HG02678 (cell line): ENCODE measurements around the gene CSPG4.
"Not testable (repeated sequence)": the region's sequence is repeated elsewhere in the genome, so short reads cannot be mapped to it uniquely, and the experiment has no call there.

Source experiments
- ATAC-seq: cut with Tn5 transposase; IDR thresholded peaks from one replicate; pipeline ENCODE4 v1.9.1; 2021; ENCODE audit warnings: mild to moderate bottlenecking, moderate library complexity; ENCODE audit not compliant: unreplicated experiment

CSPG4 gene

GRCh38 chr15:75725719-75726607 is 13.3 kb upstream of the CSPG4 start:
- no peak for ATAC-seq

DNA sequence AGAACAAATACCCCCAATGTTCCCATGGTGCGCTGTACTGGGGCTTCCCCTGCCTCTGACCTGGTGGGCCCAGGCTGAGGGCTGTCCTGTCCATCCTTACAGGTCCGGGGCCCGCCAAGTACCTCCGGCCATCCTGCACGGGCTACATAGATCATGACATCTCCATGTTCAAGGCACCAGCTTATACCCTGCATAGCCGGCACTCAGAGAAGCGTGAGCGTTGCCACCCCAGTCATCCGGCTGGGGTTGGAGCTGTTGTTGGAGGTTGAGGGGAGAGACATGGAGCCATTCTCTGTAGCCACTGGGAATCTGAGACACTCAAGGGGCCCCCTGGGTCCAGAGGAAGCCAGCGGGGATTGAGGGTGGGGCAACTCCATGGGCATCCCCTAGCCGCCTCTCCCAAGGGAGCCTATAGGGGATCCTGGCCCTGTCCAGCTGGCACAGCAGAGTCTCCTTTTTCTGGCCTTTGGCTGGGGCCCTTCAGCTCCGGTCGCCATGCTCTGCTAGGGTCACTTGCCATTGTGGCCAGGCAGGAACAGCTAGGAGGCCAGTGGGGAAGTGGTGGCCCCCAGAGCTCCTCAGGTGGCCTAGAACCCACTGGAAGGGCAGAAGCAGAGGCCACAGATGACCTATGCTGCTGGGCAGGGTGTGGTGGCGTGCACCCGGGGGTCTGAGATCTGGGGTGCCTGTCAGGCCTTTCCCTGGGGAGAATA is 12.5 kb upstream of the CSPG4 start:
- ATAC-seq: no peak

- no peak for ATAC-seq
Observed at GRCh38 chr15:75723847-75724660, 11.4 kb upstream of the CSPG4 start.

GRCh38 chr15:75723171-75723846 is 10.7 kb upstream of the CSPG4 start:
- no peak for ATAC-seq

GRCh38 chr15:75721923-75722870 is 9.5 kb upstream of the CSPG4 start:
- ATAC-seq: no peak

DNA sequence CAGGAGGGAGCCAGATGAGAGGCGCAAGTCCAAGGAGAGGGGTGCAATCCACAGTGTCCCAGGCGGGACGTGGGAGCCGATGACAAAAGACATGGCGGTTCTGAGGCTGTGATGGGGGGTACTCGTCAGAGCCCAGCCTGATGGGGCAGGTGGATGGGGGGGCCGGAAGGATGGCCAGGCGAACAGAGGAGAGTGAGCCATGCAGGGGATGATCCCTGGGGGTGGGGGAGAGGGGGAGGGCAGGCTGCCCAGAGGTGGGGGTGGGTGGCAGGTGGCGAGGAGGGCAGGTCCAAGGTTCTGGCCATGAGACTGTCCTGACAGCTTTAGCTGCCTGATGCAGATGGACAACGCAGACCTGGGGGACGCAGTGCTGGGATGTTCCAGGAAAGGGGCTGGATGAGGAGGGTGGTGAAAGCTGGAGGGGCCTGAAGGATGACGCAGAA is 8.9 kb upstream of the CSPG4 start:
- no peak for ATAC-seq

DNA sequence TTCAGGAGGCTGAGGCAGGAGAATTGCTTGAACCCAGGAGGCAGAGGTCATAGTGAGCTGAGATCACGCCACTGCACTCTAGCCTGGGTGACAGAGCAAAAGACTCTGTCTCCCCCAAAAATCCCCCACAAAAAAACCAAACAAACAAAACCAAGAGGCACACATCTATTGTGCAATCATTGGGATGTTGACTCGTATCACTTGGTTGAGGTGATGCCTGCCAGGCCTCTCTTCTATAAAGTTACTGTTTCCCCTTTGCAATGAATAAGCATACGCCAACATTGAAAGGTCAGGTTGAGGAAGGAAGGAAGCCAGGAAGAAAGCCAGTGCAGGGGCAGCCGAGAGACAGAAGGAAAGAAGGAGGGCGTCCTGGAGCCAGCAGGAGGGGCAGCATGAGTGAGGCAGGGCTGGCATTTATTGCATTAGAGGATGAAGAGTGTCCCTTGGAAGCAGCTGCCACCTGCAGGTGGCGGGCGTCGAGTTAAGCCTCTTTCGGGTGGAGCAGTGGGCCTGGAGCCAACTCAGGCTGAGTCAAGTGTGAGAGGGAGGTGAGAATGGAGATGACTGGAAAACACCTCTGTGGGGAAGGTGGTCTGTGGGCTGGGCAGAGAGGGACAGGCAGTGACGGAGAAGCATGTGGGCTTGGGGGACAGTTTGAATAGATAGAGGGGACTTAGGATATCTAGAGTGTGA is 8.3 kb upstream of the CSPG4 start:
- ATAC-seq: no peak

- no peak for ATAC-seq
Observed at GRCh38 chr15:75720297-75720696, 7.6 kb upstream of the CSPG4 start.

GRCh38 chr15:75718328-75718727 is 5.7 kb upstream of the CSPG4 start:
- no peak for ATAC-seq

DNA sequence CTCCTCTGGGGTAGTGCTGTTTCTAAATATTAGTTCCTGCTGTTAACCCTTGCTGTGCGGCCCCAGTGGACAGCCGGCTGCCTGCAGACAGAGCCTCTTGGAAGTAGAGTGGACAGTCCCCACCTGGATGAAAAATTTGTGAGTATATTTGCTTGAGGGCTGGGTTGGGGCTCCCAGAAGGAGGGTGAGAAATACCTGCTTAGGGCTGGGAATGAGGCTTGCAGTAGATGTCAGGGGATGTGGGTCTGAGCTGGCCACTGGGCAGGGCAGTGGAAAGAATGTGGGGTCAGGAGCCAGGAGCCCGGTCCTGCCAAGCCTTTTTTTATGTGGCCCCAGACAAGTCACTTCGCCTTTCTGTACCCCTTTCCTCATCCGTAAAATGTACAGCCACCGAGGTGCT is 4.4 kb upstream of the CSPG4 start:
- not testable (repeated sequence) for ATAC-seq

- ATAC-seq: not testable (repeated sequence)
Observed at GRCh38 chr15:75716249-75716950, 3.8 kb upstream of the CSPG4 start.

- not testable (repeated sequence) for ATAC-seq
Observed at GRCh38 chr15:75715312-75715832, 2.7 kb upstream of the CSPG4 start.

GRCh38 chr15:75714195-75714594 is 1.5 kb upstream of the CSPG4 start:
- no peak for ATAC-seq

DNA sequence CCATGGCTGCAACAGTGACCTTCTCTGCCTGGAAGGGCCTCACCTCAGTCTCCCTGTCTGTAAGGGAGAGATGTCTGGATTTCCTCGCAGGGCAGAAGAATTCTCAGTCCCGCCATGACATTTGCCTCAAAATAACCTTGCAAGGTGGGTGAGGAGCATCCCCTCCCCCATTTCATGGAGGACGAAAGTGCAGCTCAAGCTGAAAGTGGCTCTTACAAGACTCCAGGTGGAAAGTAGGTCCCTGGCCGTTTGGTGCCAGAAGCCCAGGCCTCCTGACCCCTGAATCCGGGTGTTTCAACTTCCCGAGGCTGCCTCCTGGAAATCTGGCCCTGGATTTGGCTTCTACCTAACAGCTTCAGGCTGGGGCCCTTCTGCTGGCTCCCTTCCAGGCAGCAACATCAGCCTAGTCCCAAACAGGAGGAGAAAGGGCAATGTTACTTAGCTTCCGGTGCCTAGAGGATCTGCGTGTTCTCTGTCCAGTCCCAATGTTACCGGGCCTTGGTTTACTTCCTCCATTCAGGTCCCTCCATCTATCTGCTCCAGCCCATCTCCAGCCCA is 769 bp upstream of the CSPG4 start:
- ATAC-seq: no peak

DNA sequence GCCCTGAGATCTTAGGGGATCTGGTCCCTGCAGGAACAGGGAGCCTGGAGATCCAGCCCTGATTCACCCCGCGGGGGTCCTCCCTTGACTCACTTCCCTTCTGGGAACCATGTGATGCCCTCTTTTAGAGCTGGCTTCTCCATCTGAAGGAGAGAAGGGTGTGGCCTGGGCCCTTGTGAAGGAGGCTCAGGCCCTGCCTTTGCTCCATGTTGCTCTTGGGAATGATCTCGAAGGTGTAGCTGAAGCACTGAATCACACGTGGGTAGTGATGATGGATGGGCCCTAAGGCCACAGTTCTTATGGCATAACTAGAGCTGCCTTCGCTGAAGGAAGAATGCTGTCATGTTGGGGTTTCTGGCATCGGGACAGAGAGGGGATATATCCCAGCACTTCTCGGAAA is 1.2 kb downstream of the CSPG4 start:
- ATAC-seq: not testable (repeated sequence)

DNA sequence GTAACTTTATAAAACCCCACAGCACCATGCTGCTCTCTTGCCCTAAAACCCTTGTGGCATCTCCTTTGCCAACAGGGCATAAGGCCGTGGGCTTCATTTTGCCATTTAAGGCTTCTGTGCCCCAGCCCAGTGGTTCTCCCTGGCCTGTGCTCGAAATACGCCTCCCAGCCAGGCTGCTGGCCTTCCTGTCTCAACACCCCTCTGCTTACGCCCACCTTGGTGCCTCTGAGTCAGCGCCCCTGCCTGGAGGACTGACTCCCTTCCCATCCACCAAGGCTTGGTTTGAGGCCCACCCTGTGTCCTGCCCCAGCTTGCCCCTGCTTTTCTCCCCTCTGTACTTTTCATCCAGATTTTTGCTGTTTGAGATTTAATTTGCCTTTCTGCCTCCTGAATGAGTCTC is 1.8 kb downstream of the CSPG4 start:
- not testable (repeated sequence) for ATAC-seq

GRCh38 chr15:75709458-75709857 is 3.2 kb downstream of the CSPG4 start:
- ATAC-seq: not testable (repeated sequence)

DNA sequence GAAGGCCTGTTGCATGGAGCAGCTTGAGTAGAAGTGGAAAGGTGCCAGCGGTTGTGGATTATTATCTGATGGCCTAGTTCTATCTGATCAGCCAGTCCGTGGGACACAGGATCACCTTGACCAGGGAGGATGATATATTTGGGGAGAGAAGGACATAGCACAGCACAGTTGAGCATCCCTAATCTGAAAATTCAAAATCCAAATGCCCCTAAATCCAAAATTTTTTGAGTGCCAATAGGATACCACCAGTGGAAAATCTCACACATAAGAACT is 6.0 kb downstream of the CSPG4 start:
- ATAC-seq: no peak
